SJCRH30 (cell line): ENCODE data around the gene DDX1. TPM values are rescaled to one million over a fixed set of nuclear protein-coding genes. Genes with fewer than 3 reads are reported as not detected.
A peak's percentile ranks its signal among the peaks of the same experiment; 100 is the strongest.

ENCODE experiments used
- DNase-seq, 2 experiments: peaks; one replicate each; pipeline ENCODE4 v3.0.0-alpha.2; 2015 to 2020
- H3K27ac ChIP-seq: fragments of 250-450 bp; sonication (Bioruptor Pico); 2 replicates; pipeline ENCODE4 v1.5.1; 2020; ENCODE audit warnings: mild to moderate bottlenecking, moderate library complexity
- H3K27me3 ChIP-seq: fragments of 250-450 bp; sonication (Bioruptor Pico); 2 replicates; pipeline ENCODE4 v1.5.1; 2020; ENCODE audit warnings: mild to moderate bottlenecking, moderate library complexity
- H3K36me3 ChIP-seq: fragments of 250-450 bp; sonication (Bioruptor Pico); 2 replicates; pipeline ENCODE4 v1.5.1; 2020; ENCODE audit warnings: mild to moderate bottlenecking, moderate library complexity
- H3K4me1 ChIP-seq: fragments of 250-450 bp; sonication (Bioruptor Pico); 2 replicates; pipeline ENCODE4 v1.5.1; 2020; ENCODE audit warnings: mild to moderate bottlenecking, moderate library complexity
- H3K4me3 ChIP-seq: fragments of 250-450 bp; sonication (Bioruptor Pico); 2 replicates; pipeline ENCODE4 v1.5.1; 2020; ENCODE audit warnings: mild to moderate bottlenecking, moderate library complexity
- H3K9me3 ChIP-seq: fragments of 250-450 bp; sonication (Bioruptor Pico); replicated peaks from 2 replicates; pipeline ENCODE4 v1.5.1; 2020; ENCODE audit warnings: mild to moderate bottlenecking, moderate library complexity
- total RNA-seq: library from RNA; depleted of rRNA; stranded (reverse); fragments of >200 nt; shearing (Covaris generic); gene quantifications from 2 replicates; pipeline ENCODE4 v1.2.3, GENCODE V29; 2014

Gene DDX1
- total RNA-seq, 1 experiment from 2014 or later, result 139 TPM

GRCh38 chr2:15633043-15633970 lies 41.6 kb downstream of the DDX1 start:
- H3K4me3 ChIP-seq, result no peak overlapping the region
- DNase-seq, result no peak

GRCh38 chr2:15633971-15634346 lies 42.3 kb downstream of the DDX1 start:
- DNase-seq, result no peak
- no peaks in the 10 kb centered on the region for H3K9me3 ChIP-seq
- no peaks in the 10 kb centered on the region for H3K27me3 ChIP-seq
- peaks cover 67% of the 10 kb centered on the region for H3K36me3 ChIP-seq
- H3K4me3 ChIP-seq, result no peak overlapping the region
- H3K27ac ChIP-seq, result no peak overlapping the region
- H3K4me1 ChIP-seq, result peaks cover 12% of the 10 kb centered on the region

More at GRCh38 chr2:15633043-15633970, 41.6 kb downstream of the DDX1 start:
- Histone ChIP-seq H3K27me3 (no peaks in the 10 kb centered on the region), H3K9me3 (no peaks in the 10 kb centered on the region), H3K27ac (no peak overlapping the region), H3K4me1 (peaks cover 9% of the 10 kb centered on the region), H3K36me3 (peaks cover 73% of the 10 kb centered on the region)

GRCh38 chr2:15634846-15635490 lies 43.3 kb downstream of the DDX1 start:
- H3K9me3 ChIP-seq, result no peaks in the 10 kb centered on the region
- H3K36me3 ChIP-seq, result peaks cover 56% of the 10 kb centered on the region
- DNase-seq, result no peak
- no peaks in the 10 kb centered on the region for H3K27me3 ChIP-seq
- peaks cover 14% of the 10 kb centered on the region for H3K4me1 ChIP-seq
- H3K27ac ChIP-seq, result no peak overlapping the region
- H3K4me3 ChIP-seq, result no peak overlapping the region

GRCh38 chr2:15636972-15637785 lies 45.5 kb downstream of the DDX1 start:
- Histone ChIP-seq H3K27me3 (no peaks in the 10 kb centered on the region), H3K36me3 (peaks cover 34% of the 10 kb centered on the region), H3K4me3 (no peak overlapping the region), H3K4me1 (peaks cover 22% of the 10 kb centered on the region), H3K9me3 (no peaks in the 10 kb centered on the region), H3K27ac (peak overlapping the region; percentile 26; the same call in 1 of the 2 replicates)
- peak; percentile 71 to 94 for DNase-seq

- peaks cover 19% of the 10 kb centered on the region for H3K36me3 ChIP-seq
- no peak overlapping the region for H3K27ac ChIP-seq
- H3K9me3 ChIP-seq, result no peaks in the 10 kb centered on the region
- DNase-seq, result no peak
- no peak overlapping the region for H3K4me3 ChIP-seq
- no peaks in the 10 kb centered on the region for H3K27me3 ChIP-seq
- peaks cover 22% of the 10 kb centered on the region for H3K4me1 ChIP-seq
Measured at GRCh38 chr2:15638720-15639119, 47.1 kb downstream of the DDX1 start.

GRCh38 chr2:15639323-15640251 lies 47.9 kb downstream of the DDX1 start:
- peaks cover 22% of the 10 kb centered on the region for H3K4me1 ChIP-seq
- no peak overlapping the region for H3K4me3 ChIP-seq
- no peaks in the 10 kb centered on the region for H3K27me3 ChIP-seq
- no peaks in the 10 kb centered on the region for H3K9me3 ChIP-seq
- DNase-seq, result no peak
- H3K36me3 ChIP-seq, result peaks cover 12% of the 10 kb centered on the region
- H3K27ac ChIP-seq, result no peak overlapping the region

- H3K36me3 ChIP-seq, result peaks cover 8% of the 10 kb centered on the region
- H3K4me1 ChIP-seq, result peaks cover 22% of the 10 kb centered on the region
- no peaks in the 10 kb centered on the region for H3K9me3 ChIP-seq
- H3K4me3 ChIP-seq, result no peak overlapping the region
- DNase-seq, result peak; percentile 69 to 82
- H3K27ac ChIP-seq, result no peak overlapping the region
- H3K27me3 ChIP-seq, result no peaks in the 10 kb centered on the region
Measured at GRCh38 chr2:15640261-15640711, 48.6 kb downstream of the DDX1 start.

GRCh38 chr2:15640784-15641183 lies 49.1 kb downstream of the DDX1 start:
- H3K4me1 ChIP-seq, result peaks cover 22% of the 10 kb centered on the region
- no peak for DNase-seq
- H3K27me3 ChIP-seq, result no peaks in the 10 kb centered on the region
- no peak overlapping the region for H3K4me3 ChIP-seq
- no peaks in the 10 kb centered on the region for H3K9me3 ChIP-seq
- H3K27ac ChIP-seq, result no peak overlapping the region
- peaks cover 3% of the 10 kb centered on the region for H3K36me3 ChIP-seq

GRCh38 chr2:15641530-15641982 lies 49.9 kb downstream of the DDX1 start:
- Histone ChIP-seq H3K36me3 (no peaks in the 10 kb centered on the region; the same call in 1 of the 2 replicates), H3K4me1 (peaks cover 22% of the 10 kb centered on the region), H3K27me3 (no peaks in the 10 kb centered on the region), H3K4me3 (no peak overlapping the region), H3K27ac (no peak overlapping the region), H3K9me3 (no peaks in the 10 kb centered on the region)
- no peak for DNase-seq

- no peaks in the 10 kb centered on the region for H3K27me3 ChIP-seq
- H3K27ac ChIP-seq, result no peak overlapping the region
- peak in 1 of 2 experiments; percentile 36 for DNase-seq
- no peak overlapping the region for H3K4me3 ChIP-seq
- no peaks in the 10 kb centered on the region for H3K9me3 ChIP-seq
- H3K36me3 ChIP-seq, result no peaks in the 10 kb centered on the region
- peaks cover 22% of the 10 kb centered on the region for H3K4me1 ChIP-seq
Measured at GRCh38 chr2:15642011-15642814, 50.5 kb downstream of the DDX1 start.

GRCh38 chr2:15642815-15643500 lies 51.3 kb downstream of the DDX1 start:
- no peaks in the 10 kb centered on the region for H3K36me3 ChIP-seq

GRCh38 chr2:15643791-15644585 lies 52.3 kb downstream of the DDX1 start:
- H3K4me3 ChIP-seq, result no peak overlapping the region
- H3K27ac ChIP-seq, result no peak overlapping the region
- no peaks in the 10 kb centered on the region for H3K9me3 ChIP-seq
- H3K27me3 ChIP-seq, result no peaks in the 10 kb centered on the region
- H3K4me1 ChIP-seq, result peaks cover 10% of the 10 kb centered on the region
- H3K36me3 ChIP-seq, result no peaks in the 10 kb centered on the region
- no peak for DNase-seq

More at GRCh38 chr2:15642815-15643500, 51.3 kb downstream of the DDX1 start:
- DNase-seq, result no peak
- H3K4me1 ChIP-seq, result peaks cover 16% of the 10 kb centered on the region
- H3K9me3 ChIP-seq, result no peaks in the 10 kb centered on the region
- no peak overlapping the region for H3K4me3 ChIP-seq
- no peaks in the 10 kb centered on the region for H3K27me3 ChIP-seq
- no peak overlapping the region for H3K27ac ChIP-seq
